Left ventricle myocardium inferior (tissue), 1 donor: Measurements from ENCODE around the gene LAMTOR3. TPM values are rescaled to one million over a fixed set of nuclear protein-coding genes. Genes with fewer than 3 reads are reported as not detected.

Experiments used
- DNase-seq: peaks from one replicate; pipeline ENCODE4 v3.0.0-alpha.2; 2020
- H3K27ac ChIP-seq: fragments of 200-600 bp; replicated peaks from 2 replicates; pipeline ENCODE4 v1.8.0; 2021
- H3K27me3 ChIP-seq: fragments of 200-600 bp; 2 replicates; pipeline ENCODE4 v1.8.0; 2021; ENCODE audit warnings: low read depth
- H3K36me3 ChIP-seq: fragments of 200-600 bp; 2 replicates; pipeline ENCODE4 v1.8.0; 2021
- H3K4me1 ChIP-seq: fragments of 200-600 bp; 2 replicates; pipeline ENCODE4 v1.8.0; 2021
- H3K4me3 ChIP-seq: fragments of 200-600 bp; 2 replicates; pipeline ENCODE4 v1.8.0; 2021; ENCODE audit warnings: mild to moderate bottlenecking, moderate library complexity
- H3K9me3 ChIP-seq: fragments of 200-600 bp; replicated peaks from 2 replicates; pipeline ENCODE4 v1.8.0; 2021
- CTCF ChIP-seq: fragments of 200-600 bp; IDR thresholded peaks from 2 replicates; pipeline ENCODE4 v1.8.0; 2021; ENCODE audit warnings: antibody characterized with exemption, mild to moderate bottlenecking, borderline replicate concordance
- intact Hi-C: fragments of 100-400 bp; cut with micrococcal nuclease; formaldehyde crosslinking; loops from one replicate; pipeline ENCODE4 v1.11.0; 2022
- total RNA-seq: library from RNA; stranded (reverse); fragmentation: NEBNext Ultra II Directional; extraction: Animal tissue kit (Norgen Biotek cat#: 25700); gene quantifications from one replicate; pipeline ENCODE4 v1.2.1, GENCODE V29; 2021
- donor health status: DM: no; HTN: yes; CAD: no; lungs with severe emphysema.

LAMTOR3 gene
- total RNA-seq, 1 donor from 2014 or later: 38.5 TPM

GRCh38 chr4:99918656-99919055, 24.4 kb upstream of the LAMTOR3 start:
- Histone ChIP-seq H3K9me3 (no peaks in the 10 kb centered on the region), H3K27ac (no peak overlapping the region), H3K4me3 (no peak overlapping the region), H3K4me1 (no peaks in the 10 kb centered on the region), H3K27me3 (no peaks in the 10 kb centered on the region), H3K36me3 (peaks cover 82% of the 10 kb centered on the region)
- DNase-seq: no peak
- no peak for TF ChIP-seq CTCF
- intact Hi-C loops: no loop called here

- Histone ChIP-seq H3K4me1 (no peaks in the 10 kb centered on the region), H3K27ac (no peak overlapping the region), H3K36me3 (peaks cover 73% of the 10 kb centered on the region), H3K4me3 (no peak overlapping the region), H3K27me3 (no peaks in the 10 kb centered on the region), H3K9me3 (no peaks in the 10 kb centered on the region)
- no peak for TF ChIP-seq CTCF
- intact Hi-C loops: no loop called here
- no peak for DNase-seq
Observed at GRCh38 chr4:99917575-99917974, 23.3 kb upstream of the LAMTOR3 start.

GRCh38 chr4:99915449-99915848, 21.2 kb upstream of the LAMTOR3 start:
- peaks cover 58% of the 10 kb centered on the region for H3K36me3 ChIP-seq
- no peak overlapping the region for H3K27ac ChIP-seq
- intact Hi-C loops: no loop called here
- DNase-seq: no peak
- H3K27me3 ChIP-seq: no peaks in the 10 kb centered on the region
- no peaks in the 10 kb centered on the region for H3K4me1 ChIP-seq
- no peak overlapping the region for H3K4me3 ChIP-seq
- no peaks in the 10 kb centered on the region for H3K9me3 ChIP-seq
- no peak for TF ChIP-seq CTCF

GRCh38 chr4:99894998-99895397, 771 bp upstream of the LAMTOR3 start:
- Histone ChIP-seq H3K27ac (peak overlapping the region; percentile 87), H3K36me3 (no peaks in the 10 kb centered on the region), H3K4me1 (peaks cover 43% of the 10 kb centered on the region), H3K27me3 (no peaks in the 10 kb centered on the region), H3K4me3 (peak overlapping the region; percentile 85), H3K9me3 (no peaks in the 10 kb centered on the region)
- DNase-seq: no peak
- TF ChIP-seq CTCF: no peak
- intact Hi-C loops: loop anchor here (5.0 kb wide), 1 partner anchor 47 kb away; no protein-coding TSS in a partner anchor

- DNase-seq: no peak
- no peak for TF ChIP-seq CTCF
- H3K36me3 ChIP-seq: peaks cover 3% of the 10 kb centered on the region
- H3K4me3 ChIP-seq: peak overlapping the region; percentile 85
- no peaks in the 10 kb centered on the region for H3K27me3 ChIP-seq
- H3K9me3 ChIP-seq: no peaks in the 10 kb centered on the region
- peak overlapping the region; percentile 87 for H3K27ac ChIP-seq
- H3K4me1 ChIP-seq: peaks cover 52% of the 10 kb centered on the region
- intact Hi-C loops: no loop called here
Observed at GRCh38 chr4:99893839-99894160, 427 bp downstream of the LAMTOR3 start.

DNA sequence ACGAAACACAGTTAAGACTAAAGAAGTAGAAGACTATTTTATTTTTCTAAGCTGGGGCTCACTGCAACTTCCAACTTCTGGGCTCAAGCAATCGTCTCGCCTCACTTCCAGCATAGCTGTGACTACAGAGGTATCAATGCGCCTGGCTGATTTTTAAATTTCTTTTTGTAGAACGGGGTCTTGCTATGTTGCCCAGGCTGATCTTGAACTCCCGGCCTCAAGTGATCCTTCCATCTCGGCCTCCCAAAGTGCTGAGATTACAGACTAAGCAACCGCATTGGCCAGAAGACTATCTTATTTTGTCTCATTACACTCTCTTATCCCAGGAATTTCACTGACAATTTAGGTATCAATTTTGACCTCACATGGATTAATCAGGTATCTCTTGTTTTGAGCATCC, 1.2 kb downstream of the LAMTOR3 start:
- Histone ChIP-seq H3K4me1 (peaks cover 60% of the 10 kb centered on the region), H3K27ac (no peak overlapping the region), H3K36me3 (peaks cover 3% of the 10 kb centered on the region), H3K4me3 (peak overlapping the region; percentile 85), H3K9me3 (no peaks in the 10 kb centered on the region), H3K27me3 (no peaks in the 10 kb centered on the region)
- TF ChIP-seq CTCF: no peak
- intact Hi-C loops: no loop called here
- DNase-seq: no peak
